Gastrocnemius medialis (tissue), 4 donors: ENCODE results near the gene LAMA3.

Experiments
- CTCF ChIP-seq, 5 experiments: fragments of 450-650 bp in 3 of 5; fragments of 200-600 bp in 2 of 5; sonication (generic) in 2 of 5; IDR thresholded peaks in 4 of 5; conservative IDR thresholded peaks in 1 of 5; 1 replicate in 4 of 5; 2 replicates in 1 of 5; pipeline ENCODE4 v1.5.1; 2016 to 2019; ENCODE audit warnings: antibody characterized with exemption in 5 of 5, mild to moderate bottlenecking in 3 of 5, moderate library complexity in 3 of 5
- POLR2A ChIP-seq, 2 donors: fragments of 450-650 bp; IDR thresholded peaks; one replicate each; pipeline ENCODE4 v1.6.1; 2017; ENCODE audit warnings: antibody characterized with exemption in 2 of 2, mild to moderate bottlenecking in 2 of 2, moderate library complexity in 2 of 2

- TF ChIP-seq CTCF (IDR thresholded peaks at IDR 0.05 in 4 of 5, conservative IDR thresholded peaks at IDR 0.05 in 1 of 5), result no peak
- no peak for TF ChIP-seq POLR2A (IDR thresholded peaks at IDR 0.05)
Measured at GRCh38 chr18:23879966-23880565, 190.8 kb downstream of the LAMA3 start.
